CD4-positive, alpha-beta memory T cell (primary cell): ENCODE measurements around the gene NDUFS1. TPM values are rescaled to one million over a fixed set of nuclear protein-coding genes. Genes with fewer than 3 reads are reported as not detected.

ENCODE experiments used
- CTCF ChIA-PET: fragments of 350-600 bp; sonication (Branson Sonifier 250); formaldehyde crosslinking; loops from one replicate; lab custom pipeline; 2021; ENCODE audit warnings: inconsistent platforms; ENCODE audit not compliant: partially characterized antibody; lab: Charles Lee
- POLR2A ChIA-PET: fragments of 350-600 bp; sonication (Branson Sonifier 250); formaldehyde crosslinking; loops from one replicate; lab custom pipeline; 2021; ENCODE audit not compliant: partially characterized antibody; lab: Charles Lee
- DNase-seq, 5 donors: peaks; one replicate each; pipeline versions ENCODE4 v3.0.0 to v3.0.0-alpha.2; 2020 to 2022; ENCODE audit warnings: mixed read lengths in 1 of 5
- H3K27ac ChIP-seq: one replicate; pipeline ENCODE4 v1.7.0; 2013; ENCODE audit warnings: low read depth, low read length
- H3K27me3 ChIP-seq: 2 replicates; pipeline ENCODE4 v1.7.0; 2013; ENCODE audit warnings: mild to moderate bottlenecking, low read length, moderate library complexity; ENCODE audit not compliant: insufficient read depth
- H3K36me3 ChIP-seq: 2 replicates; pipeline ENCODE4 v1.7.0; 2013; ENCODE audit warnings: mild to moderate bottlenecking, low read length, moderate library complexity; ENCODE audit not compliant: insufficient read depth
- H3K4me1 ChIP-seq: 2 replicates; pipeline ENCODE4 v1.7.0; 2013; ENCODE audit warnings: mild to moderate bottlenecking, low read length, moderate library complexity; ENCODE audit not compliant: insufficient read depth
- H3K4me3 ChIP-seq, 2 donors: one replicate each; pipeline ENCODE4 v1.7.0; 2013; ENCODE audit warnings: low read length in 2 of 2, mild to moderate bottlenecking in 1 of 2
- H3K9me3 ChIP-seq, 2 donors: one replicate each; pipeline ENCODE4 v1.7.0; 2013; ENCODE audit warnings: low read length in 2 of 2, control low read depth in 1 of 2; ENCODE audit not compliant: control insufficient read depth in 1 of 2
- H3K27ac Mint-ChIP-seq, 7 donors: one replicate each; pipeline ENCODE4 v1.8.0; 2020 to 2021; ENCODE audit warnings: mixed read lengths in 7 of 7, mild to moderate bottlenecking in 6 of 7, inconsistent platforms in 3 of 7, moderate library complexity in 3 of 7
- H3K27me3 Mint-ChIP-seq, 2 donors: one replicate each; pipeline ENCODE4 v1.8.0; 2020 to 2021; ENCODE audit warnings: mixed read lengths in 2 of 2
- H3K36me3 Mint-ChIP-seq, 2 donors: one replicate each; pipeline ENCODE4 v1.8.0; 2020 to 2021; ENCODE audit warnings: mixed read lengths in 2 of 2, inconsistent platforms in 1 of 2, mild to moderate bottlenecking in 1 of 2
- H3K4me1 Mint-ChIP-seq, 4 donors: one replicate each; pipeline ENCODE4 v1.8.0; 2020 to 2021; ENCODE audit warnings: mixed read lengths in 4 of 4, mild to moderate bottlenecking in 1 of 4
- H3K4me3 Mint-ChIP-seq, 8 donors: one replicate each; pipeline ENCODE4 v1.8.0; 2020 to 2021; ENCODE audit warnings: mixed read lengths in 8 of 8, mild to moderate bottlenecking in 7 of 8, moderate library complexity in 6 of 8, inconsistent platforms in 3 of 8
- H3K9me3 Mint-ChIP-seq, 8 donors: one replicate each; pipeline ENCODE4 v1.8.0; 2020 to 2021; ENCODE audit warnings: mixed read lengths in 8 of 8, mild to moderate bottlenecking in 5 of 8, inconsistent platforms in 3 of 8, moderate library complexity in 1 of 8
- intact Hi-C: fragments of 100-400 bp; cut with micrococcal nuclease; formaldehyde crosslinking; loops from one replicate; pipeline ENCODE4 v1.15.1; 2023
- polyA plus RNA-seq, 2 donors: library from polyadenylated mRNA; unstranded; fragments of 300-500 nt; fragmentation: Illumina TruSeq; gene quantifications; one replicate each; pipeline ENCODE4 v1.2.3, GENCODE V29; 2021
- total RNA-seq, 2 experiments: library from RNA; stranded (reverse); gene quantifications; one replicate each; pipeline ENCODE4 v1.2.3, GENCODE V29; 2021

The NDUFS1 gene
- total and polyA plus RNA-seq, 4 experiments from 2014 or later: 32.1 to 57.6 (median 52.8) TPM

DNA sequence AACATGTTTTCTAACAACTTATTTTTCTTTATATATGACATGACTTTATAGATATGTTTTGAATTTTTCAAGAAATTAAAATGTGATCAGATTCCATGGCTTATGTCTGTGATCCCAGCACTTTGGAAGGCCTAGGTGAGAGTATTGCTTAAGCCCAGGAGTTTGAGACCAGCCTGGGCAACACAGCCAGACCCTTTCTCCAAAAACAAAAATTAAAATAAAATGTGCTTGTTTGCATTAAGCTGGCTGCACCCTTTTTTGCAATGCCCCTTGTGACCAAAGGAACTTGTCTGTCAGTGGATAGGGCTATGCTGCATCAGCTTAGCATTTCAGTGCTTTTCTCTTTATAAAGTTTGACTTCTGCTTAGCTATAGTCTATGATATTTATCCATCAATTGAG, 71.0 kb downstream of the NDUFS1 start:
- intact Hi-C loops: loop anchor here (5.0 to 10.0 kb wide), 4 partner anchors 187 to 1439 kb away; partner anchors contain the start of genes CREB1, FASTKD2, KLF7 and MDH1B
- CTCF ChIA-PET: interaction anchor here (2.1 to 3.4 kb wide), 2 partner anchors 8 to 72 kb away, joined by 6 to 19 read pairs; partner anchors contain the start of genes EEF1B2 and NDUFS1
- no peak for DNase-seq

DNA sequence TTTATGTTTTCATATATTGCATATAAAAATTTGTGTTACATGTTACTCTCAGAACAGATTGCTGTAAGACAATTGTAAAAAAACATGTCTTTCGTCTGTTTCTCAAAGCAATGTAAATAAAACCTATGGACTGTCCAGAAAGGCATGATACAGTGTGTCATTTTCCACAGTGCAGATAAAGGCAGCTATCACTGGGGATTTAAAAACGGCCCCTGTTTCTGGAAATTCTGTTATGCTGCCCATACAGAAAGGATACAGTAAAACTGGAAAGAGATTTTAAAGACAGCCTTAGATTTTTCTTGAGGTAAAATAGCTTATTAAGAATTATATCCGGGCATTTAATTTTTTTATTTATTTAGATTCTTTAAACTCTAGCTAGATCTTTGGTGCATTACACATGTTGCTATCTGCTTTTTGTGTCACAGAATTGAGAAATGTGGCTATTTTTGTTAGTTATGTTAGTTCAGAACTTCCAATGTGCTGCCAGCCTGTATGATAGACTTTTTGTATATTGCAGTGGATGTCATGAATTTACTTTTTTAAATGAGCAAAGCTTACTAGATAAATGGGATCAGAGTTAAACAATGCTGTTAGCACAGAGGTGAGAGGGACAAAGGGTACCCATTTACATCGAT, 72.4 kb downstream of the NDUFS1 start:
- no peak for DNase-seq
- Mint-ChIP-seq H3K27me3 (no peaks in the 10 kb centered on the region), H3K36me3 (peaks cover 0 to 25% of the 10 kb centered on the region in 2 donors), H3K9me3 (no peaks in the 10 kb centered on the region), H3K4me3 (peak overlapping the region; percentile 96 to 100 (median 99)), H3K4me1 (peaks cover 18 to 45% (median 29%) of the 10 kb centered on the region in 4 donors), H3K27ac (peak overlapping the region; percentile 74 to 100 (median 87))
- Histone ChIP-seq H3K4me1 (peaks cover 36% of the 10 kb centered on the region), H3K27ac (peak overlapping the region; percentile 98), H3K36me3 (no peaks in the 10 kb centered on the region), H3K9me3 (no peaks in the 10 kb centered on the region), H3K4me3 (peak overlapping the region; percentile 81 to 94), H3K27me3 (no peaks in the 10 kb centered on the region)
- POLR2A ChIA-PET: interaction anchor here (0.9 to 1.4 kb wide), 15 partner anchors 8 to 1538 kb away, joined by 3 to 29 read pairs (median 5); partner anchors contain the start of genes CREB1, EEF1B2, FASTKD2 and MDH1B
- CTCF ChIA-PET: interaction anchor here (1.1 to 3.4 kb wide), 5 partner anchors 10 to 74 kb away, joined by 3 to 19 read pairs (median 3); partner anchors contain the start of genes EEF1B2 and NDUFS1
- intact Hi-C loops: loop anchor here (1.0 to 10.0 kb wide), 5 partner anchors 72 to 1440 kb away; partner anchors contain the start of genes CREB1, EEF1B2, FASTKD2 and KLF7

More for the DNA sequence above, 71.0 kb downstream of the NDUFS1 start:
- H3K27ac Mint-ChIP-seq: peak overlapping the region in 3 of 7 donors; percentile 6 to 100 (median 17)
- POLR2A ChIA-PET: interaction anchor here (1.4 kb wide), 1 partner anchor 72 kb away, joined by 7 read pairs; the partner anchor contains the start of gene EEF1B2
- peaks cover 15 to 37% (median 23%) of the 10 kb centered on the region in 4 donors for H3K4me1 Mint-ChIP-seq
- Histone ChIP-seq H3K4me1 (peaks cover 27% of the 10 kb centered on the region), H3K27ac (no peak overlapping the region), H3K9me3 (no peaks in the 10 kb centered on the region), H3K4me3 (no peak overlapping the region), H3K27me3 (no peaks in the 10 kb centered on the region), H3K36me3 (no peaks in the 10 kb centered on the region)
- no peaks in the 10 kb centered on the region for H3K9me3 Mint-ChIP-seq
- peaks cover 3 to 26% of the 10 kb centered on the region in 2 donors for H3K36me3 Mint-ChIP-seq
- H3K4me3 Mint-ChIP-seq: peak overlapping the region in 3 of 8 donors; percentile 13 to 59 (median 20)
- H3K27me3 Mint-ChIP-seq: no peaks in the 10 kb centered on the region

DNA sequence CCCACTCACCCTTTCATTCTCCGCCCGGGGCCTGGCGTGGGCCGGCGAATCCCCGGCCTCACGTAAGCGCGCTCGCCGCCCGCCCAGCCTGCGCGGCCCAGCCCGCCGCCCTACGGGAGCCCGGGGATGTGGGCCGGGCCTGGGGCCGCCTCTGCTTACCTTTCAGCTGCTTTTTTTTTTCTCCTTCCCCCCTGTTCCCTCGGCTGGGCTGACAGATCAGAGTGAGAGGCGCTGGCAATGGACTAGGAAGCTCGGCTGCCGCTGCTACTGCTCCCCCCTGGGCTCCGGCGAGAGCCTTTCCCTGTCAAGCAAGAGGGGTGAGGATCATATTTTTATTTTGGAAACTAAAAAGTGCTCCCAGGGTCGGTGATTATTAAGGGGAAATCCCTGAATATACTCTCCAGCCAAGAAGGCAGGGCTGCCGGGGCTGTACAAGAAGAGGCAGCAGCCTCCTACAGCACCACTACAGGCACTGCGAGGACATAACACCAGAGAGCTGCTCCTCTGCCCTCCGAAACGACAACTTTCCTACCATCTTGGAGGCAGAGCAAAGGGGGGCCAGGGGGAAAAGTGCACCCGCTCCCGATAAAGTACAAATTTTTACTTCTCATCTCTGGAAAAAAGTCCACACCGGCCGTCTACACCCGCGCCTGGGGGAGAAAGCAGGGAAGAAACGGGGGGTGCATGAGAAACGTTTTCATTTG, 73.3 kb downstream of the NDUFS1 start, which contains the start of gene INO80D:
Gene INO80D (minus strand): TSS at position 433 of the 704 bp plus-strand sequence. CDS start 23,158 bp downstream, outside the sequence.
- H3K36me3 Mint-ChIP-seq: peaks cover 0 to 25% of the 10 kb centered on the region in 2 donors
- peak; percentile 88 to 91 (median 89) for DNase-seq
- Histone ChIP-seq H3K4me1 (peaks cover 44% of the 10 kb centered on the region), H3K4me3 (peak within 1 kb of the TSS; percentile 81 to 94), H3K27ac (peak within 1 kb of the TSS; percentile 98), H3K36me3 (no peaks in the 10 kb centered on the region), H3K27me3 (no peaks in the 10 kb centered on the region), H3K9me3 (no peaks in the 10 kb centered on the region)
- ChIA-PET CTCF (interaction anchor here (0.7 to 3.4 kb wide), 7 partner anchors 9 to 75 kb away, joined by 3 to 19 read pairs (median 3); partner anchors contain the start of genes EEF1B2 and NDUFS1), POLR2A (interaction anchor here (0.5 to 1.9 kb wide), 25 partner anchors 8 to 1844 kb away, joined by 3 to 29 read pairs (median 4); partner anchors contain the start of genes CCNYL1, CREB1, EEF1B2 and FASTKD2)
- no peaks in the 10 kb centered on the region for H3K27me3 Mint-ChIP-seq
- H3K27ac Mint-ChIP-seq: peak within 1 kb of the TSS; percentile 99 to 100 (median 100)
- H3K9me3 Mint-ChIP-seq: no peaks in the 10 kb centered on the region
- peaks cover 24 to 54% (median 37%) of the 10 kb centered on the region in 4 donors for H3K4me1 Mint-ChIP-seq
- peak within 1 kb of the TSS; percentile 98 to 100 (median 99) for H3K4me3 Mint-ChIP-seq
- intact Hi-C loops: loop anchor here (1.0 to 10.0 kb wide), 6 partner anchors 73 to 1625 kb away; partner anchors contain the start of genes CCNYL1, CREB1, EEF1B2 and FASTKD2

DNA sequence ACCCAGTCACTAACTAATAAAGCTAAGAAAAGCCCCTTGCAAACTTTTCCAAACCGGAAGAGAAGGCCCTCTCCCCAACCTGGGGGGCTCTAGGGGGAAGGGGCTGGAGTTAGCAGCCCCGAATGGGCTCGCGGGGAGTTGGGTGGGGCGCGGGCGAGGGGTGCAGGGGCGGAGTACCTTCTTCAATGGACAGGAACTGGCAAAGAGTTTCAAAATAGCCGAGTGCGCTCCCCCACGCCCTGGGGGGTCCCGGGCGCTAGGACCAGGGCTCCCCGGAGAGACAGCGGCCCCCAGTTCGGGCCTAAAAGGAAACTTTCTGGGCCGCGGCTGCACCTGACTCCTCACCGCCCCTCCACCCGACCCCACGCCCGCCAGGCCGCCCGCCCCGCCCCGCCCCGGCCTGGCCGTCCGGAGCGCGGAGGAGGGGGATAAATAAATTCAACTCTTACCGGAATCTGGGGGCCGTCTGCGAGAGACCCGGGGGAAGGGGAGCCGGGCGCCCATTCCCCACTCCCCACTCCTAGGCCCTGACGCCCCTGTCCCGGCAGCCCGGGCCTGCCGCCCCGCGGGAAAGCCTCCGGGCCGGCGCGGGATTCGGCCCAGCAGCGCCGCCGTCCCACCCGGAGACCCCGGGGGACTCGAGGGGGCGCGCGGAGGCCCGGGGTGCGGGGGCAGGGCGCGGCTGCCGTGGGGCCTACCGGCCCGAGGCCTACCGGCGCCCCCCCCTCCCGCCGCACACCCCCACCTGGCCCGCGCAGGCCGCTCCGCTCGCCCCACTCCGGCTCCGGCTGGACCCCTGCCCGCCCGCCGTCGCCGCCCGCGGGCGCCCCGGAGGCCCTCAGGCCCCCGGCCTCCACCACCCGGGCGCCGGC, 74.1 kb downstream of the NDUFS1 start:
- H3K4me1 ChIP-seq: peaks cover 46% of the 10 kb centered on the region
- CTCF ChIA-PET: interaction anchor here (1.0 to 3.4 kb wide), 3 partner anchors 35 to 76 kb away, joined by 3 to 19 read pairs (median 3); partner anchors contain the start of genes EEF1B2 and NDUFS1
- no peaks in the 10 kb centered on the region for H3K36me3 ChIP-seq
- no peaks in the 10 kb centered on the region for H3K9me3 Mint-ChIP-seq
- peak overlapping the region; percentile 94 to 95 for H3K4me3 ChIP-seq
- H3K4me3 Mint-ChIP-seq: peak overlapping the region; percentile 97 to 100 (median 98)
- POLR2A ChIA-PET: interaction anchor here (0.5 to 2.2 kb wide), 23 partner anchors 8 to 1845 kb away, joined by 3 to 29 read pairs (median 4); partner anchors contain the start of genes CCNYL1, CREB1, EEF1B2 and FASTKD2
- DNase-seq: peak; percentile 60 to 71 (median 64)
- no peaks in the 10 kb centered on the region for H3K27me3 ChIP-seq
- peak overlapping the region; percentile 98 for H3K27ac ChIP-seq
- no peaks in the 10 kb centered on the region for H3K9me3 ChIP-seq
- no peaks in the 10 kb centered on the region for H3K27me3 Mint-ChIP-seq
- H3K36me3 Mint-ChIP-seq: peaks cover 0 to 25% of the 10 kb centered on the region in 2 donors
- H3K4me1 Mint-ChIP-seq: peaks cover 25 to 57% (median 39%) of the 10 kb centered on the region in 4 donors
- intact Hi-C loops: loop anchor here (2.0 to 10.0 kb wide), 5 partner anchors 190 to 1626 kb away; partner anchors contain the start of genes CCNYL1, CREB1, FASTKD2 and KLF7
- peak overlapping the region; percentile 96 to 100 (median 97) for H3K27ac Mint-ChIP-seq

DNA sequence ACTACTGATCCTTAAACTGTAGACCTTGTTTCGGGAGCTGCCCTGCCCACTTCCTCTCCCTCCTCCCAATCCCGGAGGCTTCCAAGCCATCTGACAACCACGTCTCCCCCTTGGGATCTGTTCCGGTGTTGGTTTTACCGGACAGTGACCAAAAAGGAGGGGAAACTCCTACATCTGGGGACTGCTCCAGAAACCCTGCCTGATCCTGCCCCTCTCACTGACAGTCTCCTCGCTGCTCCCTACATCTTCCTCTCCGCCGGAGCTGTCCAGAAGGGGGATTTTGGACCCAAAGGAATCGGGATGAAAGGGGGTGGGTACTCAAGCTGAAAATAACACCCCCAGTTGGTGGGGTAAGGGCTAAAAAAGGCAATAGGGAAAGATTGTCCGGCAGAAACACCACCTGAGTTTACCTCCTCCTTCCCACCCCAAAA, 74.8 kb downstream of the NDUFS1 start:
- Mint-ChIP-seq H3K27ac (peak overlapping the region; percentile 96 to 99 (median 97)), H3K9me3 (no peaks in the 10 kb centered on the region), H3K4me3 (peak overlapping the region; percentile 93 to 98 (median 98)), H3K36me3 (peaks cover 0 to 24% of the 10 kb centered on the region in 2 donors), H3K27me3 (no peaks in the 10 kb centered on the region), H3K4me1 (peaks cover 31 to 63% (median 45%) of the 10 kb centered on the region in 4 donors)
- no peaks in the 10 kb centered on the region for H3K36me3 ChIP-seq
- H3K4me3 ChIP-seq: peak overlapping the region; percentile 60 to 95
- CTCF ChIA-PET: no interaction called here
- intact Hi-C loops: loop anchor here (2.0 to 10.0 kb wide), 3 partner anchors 190 to 1626 kb away; partner anchors contain the start of genes CCNYL1, FASTKD2, MDH1B and ZDBF2
- no peaks in the 10 kb centered on the region for H3K9me3 ChIP-seq
- peak overlapping the region; percentile 98 for H3K27ac ChIP-seq
- H3K4me1 ChIP-seq: peaks cover 50% of the 10 kb centered on the region
- H3K27me3 ChIP-seq: no peaks in the 10 kb centered on the region
- POLR2A ChIA-PET: interaction anchor here (1.8 to 2.2 kb wide), 4 partner anchors 11 to 1627 kb away, joined by 4 to 13 read pairs (median 8); partner anchors contain the start of genes CCNYL1, EEF1B2 and NDUFS1
- peak in 4 of 5 donors; percentile 12 to 27 (median 16) for DNase-seq
